T-helper 17 cell (primary cell): ENCODE data around the gene GRID1. TPM values are rescaled to one million over a fixed set of nuclear protein-coding genes. Genes with fewer than 3 reads are reported as not detected.

Source experiments
- ATAC-seq: fragments of 150-1000 bp; cut with Tn5 transposase; 2 replicates; pipeline ENCODE4 v1.10.0; 2021; ENCODE audit warnings: mild to moderate bottlenecking, moderate library complexity
- DNase-seq, 3 donors: peaks; one replicate each; pipeline versions ENCODE4 v3.0.0 to v3.0.0-alpha.2; 2020 to 2021
- H3K9me3 ChIP-seq: one replicate; pipeline ENCODE4 v1.7.0; 2013; ENCODE audit warnings: low read length, mild to moderate bottlenecking; ENCODE audit not compliant: control insufficient read depth, poor library complexity, severe bottlenecking
- H3K27ac Mint-ChIP-seq: one replicate; pipeline ENCODE4 v1.8.0; 2022; ENCODE audit warnings: mild to moderate bottlenecking, moderate library complexity, mixed read lengths
- H3K27me3 Mint-ChIP-seq: one replicate; pipeline ENCODE4 v1.8.0; 2022; ENCODE audit warnings: mixed read lengths
- H3K36me3 Mint-ChIP-seq: one replicate; pipeline ENCODE4 v1.8.0; 2022; ENCODE audit warnings: low read depth, mixed read lengths
- H3K4me1 Mint-ChIP-seq: one replicate; pipeline ENCODE4 v1.8.0; 2022; ENCODE audit warnings: mild to moderate bottlenecking, mixed read lengths
- H3K4me3 Mint-ChIP-seq: one replicate; pipeline ENCODE4 v1.8.0; 2022; ENCODE audit warnings: mild to moderate bottlenecking, moderate library complexity, mixed read lengths
- total RNA-seq, 4 donors: library from RNA in 2 of 4; stranded (reverse) in 2 of 4; gene quantifications; one replicate each; pipeline ENCODE4 v1.2.3 and lab custom pipeline; 2022 to 2026

GRID1 gene
- total RNA-seq, 2 donors from 2014 or later, result not detected

DNA sequence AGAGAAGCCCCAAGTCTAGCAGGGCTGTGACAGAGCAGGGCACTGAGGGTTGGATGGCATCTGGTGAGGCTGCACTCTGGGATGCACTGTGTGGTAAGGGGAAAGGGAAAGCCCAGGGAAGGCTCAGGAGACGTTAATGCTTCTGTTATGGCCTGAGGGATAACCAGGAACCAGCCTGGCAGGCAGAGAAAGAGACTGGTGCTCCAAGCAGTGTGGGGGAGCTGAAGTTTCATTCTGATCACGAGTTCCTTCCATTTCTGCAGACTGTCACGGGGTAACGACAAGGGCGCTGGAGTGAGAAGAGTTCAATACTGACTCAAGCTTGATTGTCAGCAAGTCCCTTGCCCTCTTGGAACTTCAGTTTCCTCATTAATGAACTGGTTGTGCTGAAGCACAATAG lies 730.9 kb downstream of the GRID1 start:
- no peaks in the 10 kb centered on the region for H3K36me3 Mint-ChIP-seq
- H3K9me3 ChIP-seq, result no peaks in the 10 kb centered on the region
- peaks cover 2% of the 10 kb centered on the region for H3K4me1 Mint-ChIP-seq
- ATAC-seq (no peak), DNase-seq (no peak)
- no peak overlapping the region for H3K27ac Mint-ChIP-seq
- no peak overlapping the region for H3K4me3 Mint-ChIP-seq
- no peaks in the 10 kb centered on the region for H3K27me3 Mint-ChIP-seq

DNA sequence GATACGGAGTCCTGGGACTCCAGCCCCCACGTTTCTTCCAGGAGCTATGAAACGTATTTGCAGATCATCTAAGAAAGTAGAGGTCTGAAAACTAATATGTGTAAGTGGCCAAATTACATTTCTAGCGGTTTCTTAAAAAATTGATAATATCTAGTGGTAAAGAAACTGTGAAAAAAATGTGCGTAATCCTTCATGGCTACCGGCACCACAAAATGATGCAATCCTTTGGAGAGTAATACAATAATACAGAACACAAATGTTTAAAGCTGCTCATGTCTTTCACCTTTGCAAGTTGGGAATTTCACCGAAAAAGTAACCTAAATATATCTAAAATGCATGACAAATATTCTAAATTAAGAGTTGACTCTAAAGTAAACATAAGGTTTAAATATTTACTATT lies 742.1 kb downstream of the GRID1 start:
- DNase-seq (no peak), ATAC-seq (no peak)
- H3K4me1 Mint-ChIP-seq, result peaks cover 3% of the 10 kb centered on the region
- no peak overlapping the region for H3K4me3 Mint-ChIP-seq
- H3K27me3 Mint-ChIP-seq, result peaks cover 9% of the 10 kb centered on the region
- no peaks in the 10 kb centered on the region for H3K36me3 Mint-ChIP-seq
- no peak overlapping the region for H3K27ac Mint-ChIP-seq
- H3K9me3 ChIP-seq, result no peaks in the 10 kb centered on the region

DNA sequence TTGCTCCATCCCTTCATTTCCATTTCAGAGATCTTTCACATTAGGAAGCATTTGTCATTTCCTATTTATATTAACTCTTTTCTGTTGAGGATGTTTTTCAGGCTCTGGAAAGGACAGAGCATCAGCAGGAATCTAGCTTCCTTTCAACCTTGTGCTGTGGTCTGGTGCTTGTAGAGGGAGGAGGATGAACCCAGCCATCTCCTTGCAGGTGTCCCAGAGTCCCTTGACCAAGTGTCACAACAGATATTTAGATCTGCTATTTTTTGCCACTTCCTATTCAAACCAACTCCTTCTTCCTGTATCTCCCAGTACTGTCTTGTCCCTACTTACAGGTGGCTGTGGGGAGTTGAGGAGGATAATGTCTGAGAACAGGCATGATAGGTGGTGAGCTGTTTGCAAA lies 742.8 kb downstream of the GRID1 start:
- DNase-seq, result no peak
- Mint-ChIP-seq H3K4me3 (no peak overlapping the region), H3K27me3 (peaks cover 9% of the 10 kb centered on the region), H3K36me3 (no peaks in the 10 kb centered on the region), H3K4me1 (peaks cover 3% of the 10 kb centered on the region), H3K27ac (no peak overlapping the region)
- no peaks in the 10 kb centered on the region for H3K9me3 ChIP-seq
- ATAC-seq, result no peak

DNA sequence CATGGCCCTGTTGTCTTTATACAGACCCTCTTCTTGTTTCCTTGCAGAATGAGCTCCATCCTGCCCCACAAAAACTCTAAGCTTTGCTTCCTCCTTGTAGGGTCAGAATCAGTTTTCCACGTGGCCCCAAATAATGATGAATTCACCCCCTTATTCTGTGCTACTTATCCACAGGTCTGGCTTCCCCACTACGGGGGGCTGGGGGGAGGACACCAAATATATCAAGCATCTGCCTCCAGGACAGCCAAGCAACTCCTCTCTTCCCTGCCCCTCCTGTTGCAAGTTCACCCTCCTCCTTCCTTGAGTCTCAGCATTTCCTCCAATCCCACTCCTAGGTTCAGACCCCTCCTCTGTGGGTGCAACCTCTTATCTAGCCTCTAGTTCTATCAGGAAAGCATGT lies 743.3 kb downstream of the GRID1 start:
- Mint-ChIP-seq H3K4me3 (no peak overlapping the region), H3K36me3 (no peaks in the 10 kb centered on the region), H3K4me1 (peaks cover 3% of the 10 kb centered on the region)

DNA sequence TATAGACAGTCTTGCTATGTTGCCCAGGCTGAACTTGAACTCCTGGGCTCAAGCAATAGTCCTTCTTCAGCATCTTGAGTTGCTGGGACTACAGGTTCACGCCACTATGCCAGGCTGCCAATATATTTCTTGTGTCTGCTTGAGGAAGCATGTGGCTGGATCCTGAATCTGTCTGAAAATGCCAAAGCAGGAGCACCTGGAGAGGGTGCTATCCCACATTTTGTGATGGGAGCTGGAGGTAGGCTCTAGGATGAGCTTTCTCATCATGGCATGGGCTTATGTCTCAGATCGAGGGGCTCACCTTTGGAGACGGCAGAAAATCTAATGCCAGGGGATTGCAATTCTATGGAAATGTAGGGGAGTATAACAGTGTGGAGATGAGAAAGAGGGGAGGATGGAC lies 744.2 kb downstream of the GRID1 start:
- no peak overlapping the region for H3K4me3 Mint-ChIP-seq

More for the DNA sequence above, 743.3 kb downstream of the GRID1 start:
- DNase-seq (no peak), ATAC-seq (no peak)
- H3K9me3 ChIP-seq, result no peaks in the 10 kb centered on the region
- H3K27me3 Mint-ChIP-seq, result peaks cover 9% of the 10 kb centered on the region
- no peak overlapping the region for H3K27ac Mint-ChIP-seq

DNA sequence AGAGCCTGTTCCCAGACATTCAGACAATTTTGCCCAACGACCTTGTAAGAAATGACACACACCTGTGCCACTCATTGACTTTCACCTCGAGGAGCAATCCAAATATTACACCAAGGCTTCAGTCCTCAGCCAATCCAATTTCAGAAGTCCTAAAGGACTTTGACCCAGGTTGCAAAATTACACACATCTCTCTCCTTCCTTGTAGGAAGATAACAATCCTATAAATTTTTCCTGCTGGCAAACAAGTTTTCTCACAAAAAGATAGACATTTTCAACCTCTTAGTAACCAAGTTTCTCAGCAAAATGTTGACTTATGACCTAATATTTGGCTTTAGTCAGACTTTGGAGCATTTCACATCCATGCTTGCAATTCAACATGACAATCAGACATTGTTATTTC lies 745.0 kb downstream of the GRID1 start:
- Mint-ChIP-seq H3K27ac (no peak overlapping the region), H3K4me3 (no peak overlapping the region), H3K4me1 (peaks cover 7% of the 10 kb centered on the region), H3K36me3 (no peaks in the 10 kb centered on the region), H3K27me3 (peaks cover 9% of the 10 kb centered on the region)
- H3K9me3 ChIP-seq, result no peaks in the 10 kb centered on the region
- no peak for DNase-seq
- no peak for ATAC-seq

More for the DNA sequence above, 744.2 kb downstream of the GRID1 start:
- Mint-ChIP-seq H3K27me3 (peaks cover 9% of the 10 kb centered on the region), H3K27ac (no peak overlapping the region), H3K4me1 (peaks cover 7% of the 10 kb centered on the region), H3K36me3 (no peaks in the 10 kb centered on the region)
- DNase-seq (no peak), ATAC-seq (no peak)
- H3K9me3 ChIP-seq, result no peaks in the 10 kb centered on the region

DNA sequence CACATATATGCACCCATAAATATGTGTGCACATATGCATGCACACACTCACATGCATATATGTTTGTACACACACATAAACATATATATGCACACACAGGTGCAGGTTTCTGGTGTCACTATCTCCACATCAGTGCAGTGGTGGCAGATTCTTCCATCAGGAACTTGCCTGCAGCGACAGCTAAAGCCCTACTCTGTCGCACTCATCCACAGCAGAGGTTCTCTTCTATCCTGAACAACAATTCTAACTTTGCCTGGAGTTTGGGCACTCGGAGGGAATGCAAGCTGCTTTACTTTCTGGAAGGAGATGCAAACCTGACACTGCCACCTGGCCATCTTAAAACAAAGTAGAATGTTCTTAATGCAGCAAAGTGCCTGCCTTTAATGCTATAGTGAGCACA lies 745.8 kb downstream of the GRID1 start:
- no peak for DNase-seq
- no peaks in the 10 kb centered on the region for H3K9me3 ChIP-seq
- Mint-ChIP-seq H3K4me3 (no peak overlapping the region), H3K36me3 (no peaks in the 10 kb centered on the region), H3K4me1 (peaks cover 7% of the 10 kb centered on the region), H3K27me3 (peaks cover 9% of the 10 kb centered on the region), H3K27ac (no peak overlapping the region)
- ATAC-seq, result no peak

DNA sequence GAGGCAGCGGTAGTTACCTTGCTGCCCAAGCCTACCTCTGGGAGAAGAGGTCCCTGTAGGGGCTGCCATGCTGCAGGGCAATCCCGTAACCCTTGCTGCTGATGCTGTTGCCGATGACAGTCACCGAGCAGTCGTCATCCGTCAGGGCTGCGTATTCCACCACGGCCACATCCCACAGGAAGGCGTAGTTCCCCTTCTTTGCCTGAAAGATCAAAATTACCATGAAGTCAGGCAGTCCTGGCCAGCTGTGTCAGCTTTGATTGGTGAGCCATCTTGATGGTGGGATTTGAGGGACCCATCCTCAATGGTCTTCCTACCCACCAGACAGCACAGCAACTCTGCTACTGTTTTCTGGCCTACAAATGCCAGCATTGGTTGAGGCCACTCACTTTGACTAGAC lies 746.8 kb downstream of the GRID1 start:
- peaks cover 7% of the 10 kb centered on the region for H3K4me1 Mint-ChIP-seq
- no peaks in the 10 kb centered on the region for H3K9me3 ChIP-seq
- no peak overlapping the region for H3K27ac Mint-ChIP-seq
- H3K27me3 Mint-ChIP-seq, result peaks cover 9% of the 10 kb centered on the region
- H3K36me3 Mint-ChIP-seq, result no peaks in the 10 kb centered on the region
- no peak overlapping the region for H3K4me3 Mint-ChIP-seq
- ATAC-seq (no peak), DNase-seq (no peak)

DNA sequence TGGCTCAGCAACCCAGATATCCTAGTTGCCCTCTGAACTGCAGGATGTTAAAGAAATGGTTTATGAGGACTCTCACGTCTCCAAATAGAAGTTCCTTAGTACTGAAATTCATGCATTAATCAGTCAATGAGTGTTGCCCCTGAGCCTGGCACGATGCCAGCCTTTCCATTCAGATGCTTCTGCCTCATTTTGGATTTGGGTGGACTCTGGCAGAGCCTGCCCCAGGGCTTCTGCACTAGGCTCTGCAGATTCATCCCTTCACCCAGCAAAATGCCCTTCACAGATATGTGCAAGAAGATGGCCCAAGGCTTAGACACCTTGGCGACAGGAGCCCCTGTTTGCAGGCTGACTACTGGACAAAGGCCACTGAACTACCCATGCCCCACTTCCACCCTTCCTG lies 747.8 kb downstream of the GRID1 start:
- H3K4me1 Mint-ChIP-seq, result peaks cover 15% of the 10 kb centered on the region
- H3K27ac Mint-ChIP-seq, result no peak overlapping the region
- no peaks in the 10 kb centered on the region for H3K9me3 ChIP-seq
- DNase-seq, result no peak
- ATAC-seq, result no peak
- H3K36me3 Mint-ChIP-seq, result no peaks in the 10 kb centered on the region
- peaks cover 9% of the 10 kb centered on the region for H3K27me3 Mint-ChIP-seq
- H3K4me3 Mint-ChIP-seq, result no peak overlapping the region

DNA sequence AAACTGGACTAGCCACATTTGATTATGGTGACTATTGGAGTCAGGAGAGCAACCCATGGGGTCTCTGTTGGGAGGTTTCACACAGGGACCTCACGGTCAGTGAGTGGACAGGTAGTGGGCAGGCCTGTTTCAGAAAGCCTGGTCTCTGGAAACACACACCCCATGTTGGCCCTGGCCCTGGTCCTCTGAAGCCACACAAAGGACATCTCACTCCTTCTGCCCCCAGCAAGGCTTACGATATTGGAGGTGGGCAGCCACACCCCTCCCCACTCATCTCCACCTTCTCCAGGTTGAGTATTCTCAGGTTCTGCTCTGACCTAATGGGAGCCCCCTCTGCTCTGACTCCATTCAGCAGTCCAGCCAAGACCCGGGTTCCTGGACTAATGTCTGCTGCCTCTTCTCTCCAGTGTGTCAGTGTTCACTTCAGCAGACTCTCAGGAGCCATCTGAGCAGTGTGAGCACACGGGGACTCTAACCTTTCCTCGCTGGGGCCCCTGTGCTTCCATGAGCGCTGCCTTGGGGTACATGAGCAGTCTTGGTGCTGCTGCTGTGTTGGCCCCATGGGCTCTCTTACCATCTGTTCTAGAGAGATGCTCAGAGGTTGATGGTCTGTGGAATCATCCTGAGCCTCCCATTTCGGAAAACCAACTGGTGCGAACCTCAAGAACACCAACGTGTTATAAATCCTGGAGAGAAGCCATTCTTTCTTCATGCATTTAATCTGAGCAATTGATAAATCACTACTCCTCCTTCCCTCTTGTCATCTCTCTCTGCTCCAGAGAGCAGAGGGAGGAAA lies 748.6 kb downstream of the GRID1 start:
- H3K27me3 Mint-ChIP-seq, result peaks cover 9% of the 10 kb centered on the region
- no peaks in the 10 kb centered on the region for H3K9me3 ChIP-seq
- DNase-seq (no peak), ATAC-seq (no peak)
- no peaks in the 10 kb centered on the region for H3K36me3 Mint-ChIP-seq
- peak overlapping the region; percentile 44 for H3K4me3 Mint-ChIP-seq
- peaks cover 18% of the 10 kb centered on the region for H3K4me1 Mint-ChIP-seq
- H3K27ac Mint-ChIP-seq, result no peak overlapping the region

DNA sequence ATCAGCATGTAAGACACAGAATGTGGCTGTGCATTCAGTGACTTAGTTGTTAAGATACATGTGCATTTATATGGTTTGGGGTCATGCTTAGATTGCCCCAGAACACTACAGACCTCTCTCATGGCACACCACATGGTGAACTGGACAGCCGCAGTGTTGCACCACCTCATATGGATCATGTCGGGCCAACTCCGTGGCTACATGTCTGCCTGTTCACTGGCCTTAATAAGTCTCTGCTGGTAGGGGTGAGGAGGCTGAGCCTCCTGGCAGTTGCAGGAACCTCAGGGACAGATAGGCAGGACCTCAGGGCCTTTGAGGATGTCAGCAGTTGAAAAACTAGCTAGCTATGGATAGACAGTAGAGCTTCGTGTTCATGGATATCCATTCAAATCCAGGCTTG lies 751.0 kb downstream of the GRID1 start:
- H3K36me3 Mint-ChIP-seq, result no peaks in the 10 kb centered on the region
- no peaks in the 10 kb centered on the region for H3K27me3 Mint-ChIP-seq
- peak overlapping the region; percentile 60 for H3K27ac Mint-ChIP-seq
- DNase-seq (no peak), ATAC-seq (no peak)
- H3K4me3 Mint-ChIP-seq, result no peak overlapping the region
- peaks cover 40% of the 10 kb centered on the region for H3K4me1 Mint-ChIP-seq
- H3K9me3 ChIP-seq, result no peaks in the 10 kb centered on the region

DNA sequence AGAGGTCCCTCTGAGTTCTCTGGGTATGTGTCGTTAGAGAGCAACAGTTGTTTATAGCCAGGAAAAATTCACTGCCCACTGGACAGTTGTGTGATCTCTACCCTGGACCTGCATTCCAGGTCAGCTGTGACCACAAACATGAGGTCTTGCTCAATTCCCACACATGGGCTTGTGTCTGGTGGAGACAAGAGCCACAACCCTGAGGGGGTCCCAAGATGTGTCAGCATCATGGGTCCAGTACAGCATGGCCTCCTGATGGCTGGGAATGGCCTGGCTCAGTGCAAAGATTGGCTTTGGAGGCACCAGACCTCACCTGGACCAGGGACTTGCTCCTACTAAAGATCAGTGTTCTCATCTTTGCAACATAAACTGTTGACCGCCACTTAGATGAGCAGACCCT lies 751.6 kb downstream of the GRID1 start:
- no peaks in the 10 kb centered on the region for H3K9me3 ChIP-seq
- Mint-ChIP-seq H3K4me3 (no peak overlapping the region), H3K36me3 (no peaks in the 10 kb centered on the region), H3K27me3 (no peaks in the 10 kb centered on the region), H3K27ac (no peak overlapping the region), H3K4me1 (peaks cover 43% of the 10 kb centered on the region)
- ATAC-seq (no peak), DNase-seq (no peak)

DNA sequence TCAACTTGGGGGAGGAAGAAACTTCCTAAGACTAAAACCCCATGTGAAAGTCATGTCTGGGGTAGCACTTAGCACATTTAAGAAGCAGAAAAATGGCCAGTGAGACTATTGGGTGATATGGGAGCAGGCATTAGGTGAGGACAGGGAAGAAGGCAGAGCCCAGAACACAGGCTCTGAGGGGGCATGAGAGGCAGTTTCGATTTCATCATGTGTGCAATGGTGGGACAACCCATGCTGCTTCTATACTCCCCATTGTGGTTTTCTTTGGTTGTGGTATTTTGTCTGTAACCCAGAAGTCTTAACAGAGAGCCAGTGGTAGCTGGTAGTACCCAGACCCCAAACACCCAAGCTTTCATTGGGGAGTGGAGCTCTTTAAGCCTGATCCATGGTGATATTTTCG lies 752.0 kb downstream of the GRID1 start:
- DNase-seq (no peak), ATAC-seq (no peak)
- Mint-ChIP-seq H3K27me3 (no peaks in the 10 kb centered on the region), H3K27ac (no peak overlapping the region), H3K36me3 (no peaks in the 10 kb centered on the region), H3K4me1 (peaks cover 43% of the 10 kb centered on the region), H3K4me3 (peak overlapping the region; percentile 34)
- H3K9me3 ChIP-seq, result no peaks in the 10 kb centered on the region

DNA sequence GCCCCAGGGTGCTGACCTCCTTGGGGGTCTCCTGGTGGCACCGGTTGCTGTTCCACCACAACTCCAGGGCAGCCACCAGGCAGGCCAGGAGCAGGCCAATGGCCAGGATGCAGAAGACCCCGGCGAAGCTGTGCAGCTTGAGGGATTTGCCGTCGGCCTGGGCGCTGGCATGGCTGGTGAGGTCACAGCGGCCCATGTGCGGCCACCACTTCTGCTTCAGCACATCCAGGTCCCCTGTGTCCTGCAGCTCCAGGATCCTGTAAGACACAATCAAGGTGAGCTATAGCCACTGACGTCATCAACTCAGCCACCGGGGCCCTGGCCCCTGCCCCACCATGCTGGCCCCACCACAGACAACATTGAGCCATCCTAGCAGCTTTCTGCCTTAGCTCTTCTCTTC lies 753.2 kb downstream of the GRID1 start:
- peak overlapping the region; percentile 84 for H3K4me3 Mint-ChIP-seq
- H3K27ac Mint-ChIP-seq, result peak overlapping the region; percentile 93
- no peak for DNase-seq

More for the DNA sequence above, 753.2 kb downstream of the GRID1 start:
- Mint-ChIP-seq H3K4me1 (peaks cover 43% of the 10 kb centered on the region), H3K36me3 (no peaks in the 10 kb centered on the region), H3K27me3 (no peaks in the 10 kb centered on the region)
- ATAC-seq, result no peak
- no peaks in the 10 kb centered on the region for H3K9me3 ChIP-seq
